ENCODE data around the gene ADAD2. TPM values are rescaled to one million over a fixed set of nuclear protein-coding genes. Genes with fewer than 3 reads are reported as not detected.

The ADAD2 gene
- total RNA-seq, 4 donors from 2014 or later, result 7.4 TPM; not detected in 3

DNA sequence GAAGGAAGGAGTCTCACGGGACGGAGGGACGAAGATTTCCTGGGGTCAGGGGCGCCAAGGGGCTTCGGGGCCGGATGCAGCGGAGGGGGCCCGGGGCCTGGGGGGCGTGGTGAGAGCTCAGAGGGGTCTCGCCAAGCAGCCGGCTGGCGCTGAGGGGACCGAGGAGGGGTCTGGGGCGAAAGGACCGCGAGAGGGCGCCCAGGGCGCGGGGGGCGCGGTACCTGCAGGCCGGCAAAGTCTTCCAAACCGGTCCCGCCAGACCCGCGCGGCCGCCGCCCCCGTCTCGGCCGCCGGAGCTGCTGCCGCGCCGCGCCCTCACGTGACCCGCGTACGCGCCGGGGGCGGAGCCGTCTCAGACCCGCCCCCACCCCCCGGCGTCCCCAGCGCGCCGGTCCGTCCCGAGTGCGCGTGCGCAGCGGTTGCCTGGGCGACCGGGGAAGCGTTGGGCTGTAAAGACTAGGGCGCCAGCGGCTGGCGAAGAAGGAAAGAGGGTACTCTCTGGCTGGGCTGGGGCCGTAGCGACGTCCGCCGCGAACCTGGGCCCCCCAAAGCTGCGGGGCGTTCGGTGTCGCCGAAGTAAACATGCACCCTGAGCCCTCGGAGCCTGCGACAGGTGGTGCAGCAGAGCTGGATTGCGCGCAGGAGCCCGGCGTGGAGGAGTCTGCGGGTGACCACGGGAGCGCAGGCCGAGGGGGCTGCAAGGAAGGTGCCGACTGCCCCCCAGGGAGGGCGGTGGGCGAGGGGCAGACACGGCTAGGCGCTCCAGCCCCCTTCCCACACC is 45.9 kb upstream of the ADAD2 start, which contains the start of the genes DNAAF1 and HSDL1:
TSS of gene DNAAF1 (plus strand) at position 450 of the 781 bp plus-strand sequence. CDS start at position 583, 133 bp downstream.
TSS of gene HSDL1 (minus strand) at position 319 of the 781 bp plus-strand sequence. CDS start 13,856 bp downstream, outside the sequence.
- peak within 1 kb of the TSS; percentile 81 to 89 (median 86) for H3K27ac ChIP-seq
- in situ Hi-C loops (cut with MboI; ENCODE audit: low pct_ligation_motif_present in 1 of 4, low pct_unique_long_range_greater_than_20kb in 1 of 4, low sequenced_read_pairs in 3 of 4), result no loop called here
- TF ChIP-seq POLR2AphosphoS5 (IDR thresholded peaks at IDR 0.05), result peak in 1 of 3 donors; percentile 46
- no peak for TF ChIP-seq CTCF (IDR thresholded peaks at IDR 0.05)
- peak within 1 kb of the TSS; percentile 91 to 99 (median 98) for H3K4me3 ChIP-seq
- intact Hi-C loops (cut with DNase I; ENCODE audit: low total_unique reads), result no loop called here
- H3K27me3 ChIP-seq, result no peaks in the 10 kb centered on the region
- peak; percentile 94 for DNase-seq
- no peaks in the 10 kb centered on the region for H3K9me3 ChIP-seq
- H3K4me1 ChIP-seq, result peaks cover 3 to 14% (median 12%) of the 10 kb centered on the region in 4 donors
- 0 to 2% methylated on average over 1 to 64 of the region's 89 CpGs for WGBS, 2 donors (ENCODE audit: low coverage in 1 of 2)
- H3K36me3 ChIP-seq, result no peaks in the 10 kb centered on the region

DNA sequence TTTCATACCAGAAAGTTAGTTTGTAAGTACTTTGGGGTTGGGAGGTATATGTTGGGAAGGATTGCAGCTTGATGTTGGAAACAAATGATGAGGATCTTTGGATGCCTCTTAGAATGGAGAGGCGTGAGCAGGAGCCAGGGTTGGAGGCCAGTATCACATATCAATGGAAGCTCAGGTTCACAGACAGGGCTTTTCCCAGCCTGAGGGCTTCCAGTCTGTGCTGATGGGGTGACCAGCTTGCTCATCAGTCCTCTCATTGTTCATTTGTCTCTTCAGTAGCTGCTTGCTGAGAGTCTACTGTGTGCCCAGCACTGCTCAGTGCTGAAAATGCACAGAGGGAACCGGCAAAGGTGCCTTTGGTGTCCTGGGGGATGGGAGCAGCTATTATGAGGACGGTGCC is 40.0 kb upstream of the ADAD2 start:
- Histone ChIP-seq H3K9me3 (no peaks in the 10 kb centered on the region), H3K27ac (no peak overlapping the region), H3K4me1 (no peaks in the 10 kb centered on the region), H3K36me3 (no peaks in the 10 kb centered on the region), H3K4me3 (no peak overlapping the region), H3K27me3 (no peaks in the 10 kb centered on the region)
- no peak for TF ChIP-seq POLR2A (IDR thresholded peaks at IDR 0.05)
- TF ChIP-seq POLR2AphosphoS5 (IDR thresholded peaks at IDR 0.05), result no peak
- no peak for TF ChIP-seq EP300 (IDR thresholded peaks at IDR 0.05; ENCODE audit: low read depth)
- no peak for TF ChIP-seq CTCF (IDR thresholded peaks at IDR 0.05)
- intact Hi-C loops (cut with DNase I; ENCODE audit: low total_unique reads), result no loop called here
- WGBS, 2 donors (ENCODE audit: low coverage in 1 of 2), result 84 to 100% methylated on average over 1 to 3 of the region's 3 CpGs
- in situ Hi-C loops (cut with MboI; ENCODE audit: low pct_ligation_motif_present in 1 of 4, low pct_unique_long_range_greater_than_20kb in 1 of 4, low sequenced_read_pairs in 3 of 4), result no loop called here
- no peak for DNase-seq

GRCh38 chr16:84153660-84154214 is 37.2 kb upstream of the ADAD2 start:
- H3K27me3 ChIP-seq, result peaks cover 13% of the 10 kb centered on the region
- 58 to 62% methylated on average over 2 to 8 of the region's 8 CpGs for WGBS, 2 donors (ENCODE audit: low coverage in 1 of 2)
- in situ Hi-C loops (cut with MboI; ENCODE audit: low pct_ligation_motif_present in 1 of 4, low pct_unique_long_range_greater_than_20kb in 1 of 4, low sequenced_read_pairs in 3 of 4), result no loop called here

More at GRCh38 chr16:84153660-84154214, 37.2 kb upstream of the ADAD2 start:
- Histone ChIP-seq H3K9me3 (no peaks in the 10 kb centered on the region), H3K4me1 (no peaks in the 10 kb centered on the region), H3K4me3 (no peak overlapping the region), H3K27ac (no peak overlapping the region), H3K36me3 (no peaks in the 10 kb centered on the region)
- intact Hi-C loops (cut with DNase I; ENCODE audit: low total_unique reads), result no loop called here
- DNase-seq, result no peak
- TF ChIP-seq POLR2A (IDR thresholded peaks at IDR 0.05) (no peak), CTCF (IDR thresholded peaks at IDR 0.05) (no peak), EP300 (IDR thresholded peaks at IDR 0.05; ENCODE audit: low read depth) (no peak)
